ENCODE data around the gene LRRC8E.

DNA sequence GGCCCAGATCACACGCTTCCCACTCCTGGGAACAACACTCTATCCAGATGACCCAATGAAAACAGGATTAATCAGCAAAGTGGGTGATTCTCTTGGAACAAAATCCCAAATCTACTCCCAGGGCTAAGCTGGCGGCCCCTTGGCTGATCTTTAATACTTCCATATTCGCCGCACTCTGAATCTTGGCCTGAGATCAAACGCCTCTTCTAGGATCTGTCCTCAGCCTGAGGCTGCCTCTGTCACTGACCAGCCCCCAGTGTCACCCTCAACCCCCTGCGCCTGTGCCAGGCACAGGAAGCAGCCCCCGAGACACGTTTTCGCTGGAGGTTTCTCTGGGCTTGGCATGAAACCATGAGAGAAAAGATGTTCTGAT is 40.0 kb downstream of the LRRC8E start:
- no peak for TF ChIP-seq POLR2A (IDR thresholded peaks at IDR 0.05)
- TF ChIP-seq, protein P1, sequence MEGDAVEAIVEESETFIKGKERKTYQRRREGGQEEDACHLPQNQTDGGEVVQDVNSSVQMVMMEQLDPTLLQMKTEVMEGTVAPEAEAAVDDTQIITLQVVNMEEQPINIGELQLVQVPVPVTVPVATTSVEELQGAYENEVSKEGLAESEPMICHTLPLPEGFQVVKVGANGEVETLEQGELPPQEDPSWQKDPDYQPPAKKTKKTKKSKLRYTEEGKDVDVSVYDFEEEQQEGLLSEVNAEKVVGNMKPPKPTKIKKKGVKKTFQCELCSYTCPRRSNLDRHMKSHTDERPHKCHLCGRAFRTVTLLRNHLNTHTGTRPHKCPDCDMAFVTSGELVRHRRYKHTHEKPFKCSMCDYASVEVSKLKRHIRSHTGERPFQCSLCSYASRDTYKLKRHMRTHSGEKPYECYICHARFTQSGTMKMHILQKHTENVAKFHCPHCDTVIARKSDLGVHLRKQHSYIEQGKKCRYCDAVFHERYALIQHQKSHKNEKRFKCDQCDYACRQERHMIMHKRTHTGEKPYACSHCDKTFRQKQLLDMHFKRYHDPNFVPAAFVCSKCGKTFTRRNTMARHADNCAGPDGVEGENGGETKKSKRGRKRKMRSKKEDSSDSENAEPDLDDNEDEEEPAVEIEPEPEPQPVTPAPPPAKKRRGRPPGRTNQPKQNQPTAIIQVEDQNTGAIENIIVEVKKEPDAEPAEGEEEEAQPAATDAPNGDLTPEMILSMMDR (IDR thresholded peaks at IDR 0.05): peak in 1 of 4 experiments; percentile 27

Data from uterus (tissue), 2 donors.